H9 (cell line): ENCODE results near the gene AKR1C8. TPM values are rescaled to one million over a fixed set of nuclear protein-coding genes. Genes with fewer than 3 reads are reported as not detected.

Experiments used
- DNase-seq: peaks from one replicate; pipeline ENCODE4 v3.0.0-alpha.2; 2017
- H2AFZ ChIP-seq: one replicate; pipeline ENCODE4 v1.6.1; 2013; ENCODE audit warnings: mild to moderate bottlenecking, low read length, control low read depth, moderate library complexity
- H2AK5ac ChIP-seq: 2 replicates; pipeline ENCODE4 v1.6.1; 2013; ENCODE audit warnings: low read length, control low read depth, mixed read lengths; ENCODE audit not compliant: insufficient read length
- H2BK120ac ChIP-seq: one replicate; pipeline ENCODE4 v1.6.1; 2013; ENCODE audit warnings: low read depth, mild to moderate bottlenecking, low read length, control low read depth, inconsistent platforms; ENCODE audit not compliant: poor library complexity, severe bottlenecking
- H2BK12ac ChIP-seq: 2 replicates; pipeline ENCODE4 v1.6.1; 2013; ENCODE audit warnings: low read length, control low read depth, mixed read lengths, low read depth; ENCODE audit not compliant: insufficient read length
- H2BK15ac ChIP-seq: 2 replicates; pipeline ENCODE4 v1.6.1; 2013; ENCODE audit warnings: low read depth, low read length, control low read depth
- H2BK20ac ChIP-seq: one replicate; pipeline ENCODE4 v1.6.1; 2013; ENCODE audit warnings: low read depth, mild to moderate bottlenecking, low read length, control low read depth, inconsistent platforms; ENCODE audit not compliant: poor library complexity, severe bottlenecking
- H2BK5ac ChIP-seq: 2 replicates; pipeline ENCODE4 v1.6.1; 2013; ENCODE audit warnings: low read length, control low read depth, mixed read lengths; ENCODE audit not compliant: insufficient read length
- H3K14ac ChIP-seq: 2 replicates; pipeline ENCODE4 v1.6.1; 2013; ENCODE audit warnings: low read length, control low read depth; ENCODE audit not compliant: insufficient read depth
- H3K18ac ChIP-seq: 2 replicates; pipeline ENCODE4 v1.6.1; 2013; ENCODE audit warnings: low read depth, mild to moderate bottlenecking, mixed read lengths, low read length, control low read depth; ENCODE audit not compliant: insufficient read length
- H3K23ac ChIP-seq: 2 replicates; pipeline ENCODE4 v1.6.1; 2013; ENCODE audit warnings: low read length, control low read depth, mixed read lengths, low read depth; ENCODE audit not compliant: insufficient read length
- H3K23me2 ChIP-seq: 2 replicates; pipeline ENCODE4 v1.6.1; 2013; ENCODE audit warnings: low read depth, mild to moderate bottlenecking, mixed read lengths, low read length, control low read depth; ENCODE audit not compliant: insufficient read length, poor library complexity, severe bottlenecking
- H3K27ac ChIP-seq: 2 replicates; pipeline ENCODE4 v1.5.1; 2013; ENCODE audit warnings: low read length, control low read depth, mixed read lengths, low read depth; ENCODE audit not compliant: insufficient read length
- H3K27me3 ChIP-seq: 2 replicates; pipeline ENCODE4 v1.6.1; 2013; ENCODE audit warnings: low read length, control low read depth, inconsistent platforms; ENCODE audit not compliant: insufficient read depth
- H3K4ac ChIP-seq: 2 replicates; pipeline ENCODE4 v1.6.1; 2013; ENCODE audit warnings: low read depth, mild to moderate bottlenecking, control low read depth, inconsistent platforms, low read length, moderate library complexity
- H3K4me1 ChIP-seq: 2 replicates; pipeline ENCODE4 v1.6.1; 2013; ENCODE audit warnings: low read length, control low read depth, inconsistent platforms; ENCODE audit not compliant: insufficient read depth
- H3K4me2 ChIP-seq: 2 replicates; pipeline ENCODE4 v1.6.1; 2013; ENCODE audit warnings: low read length, control low read depth, mixed read lengths; ENCODE audit not compliant: insufficient read length, insufficient read depth
- H3K56ac ChIP-seq: 2 replicates; pipeline ENCODE4 v1.6.1; 2013; ENCODE audit warnings: low read depth, mild to moderate bottlenecking, mixed read lengths, low read length, control low read depth; ENCODE audit not compliant: insufficient read length
- H3K79me1 ChIP-seq: 2 replicates; pipeline ENCODE4 v1.6.1; 2013; ENCODE audit warnings: low read depth, mild to moderate bottlenecking, moderate library complexity, low read length, control low read depth, inconsistent platforms; ENCODE audit not compliant: insufficient read depth, poor library complexity, severe bottlenecking
- H3K79me2 ChIP-seq: 2 replicates; pipeline ENCODE4 v1.6.1; 2013; ENCODE audit warnings: low read length, control low read depth, inconsistent platforms; ENCODE audit not compliant: insufficient read depth
- H3K9ac ChIP-seq: 2 replicates; pipeline ENCODE4 v1.6.1; 2013; ENCODE audit warnings: low read length, control low read depth, mixed read lengths; ENCODE audit not compliant: insufficient read length; ENCODE audit errors: extremely low read depth
- H3K9me3 ChIP-seq: one replicate; pipeline ENCODE4 v1.6.1; 2013; ENCODE audit warnings: low read depth, low read length, inconsistent platforms; ENCODE audit not compliant: control insufficient read depth
- H3T11ph ChIP-seq: one replicate; pipeline ENCODE4 v1.6.1; 2013; ENCODE audit warnings: mild to moderate bottlenecking, low read length, control low read depth, inconsistent platforms
- H4K20me1 ChIP-seq: one replicate; pipeline ENCODE4 v1.6.1; 2013; ENCODE audit not compliant: control insufficient read depth, insufficient read length, insufficient read depth
- H4K5ac ChIP-seq: 2 replicates; pipeline ENCODE4 v1.6.1; 2013; ENCODE audit warnings: low read depth, mild to moderate bottlenecking, mixed read lengths, low read length, control low read depth; ENCODE audit not compliant: insufficient read length
- H4K8ac ChIP-seq: replicated peaks from 2 replicates; pipeline ENCODE4 v1.6.1; 2013; ENCODE audit warnings: low read length, control low read depth, mixed read lengths, low read depth; ENCODE audit not compliant: insufficient read length
- H4K91ac ChIP-seq: 2 replicates; pipeline ENCODE4 v1.6.1; 2013; ENCODE audit warnings: low read depth, mild to moderate bottlenecking, moderate library complexity, mixed read lengths, low read length, control low read depth; ENCODE audit not compliant: insufficient read length
- H3K27ac Mint-ChIP-seq, 3 experiments: 2 replicates in 2 of 3; 3 replicates in 1 of 3; pipeline ENCODE4 v1.8.0; 2020 to 2021; ENCODE audit warnings: mixed read lengths in 3 of 3, mild to moderate bottlenecking in 1 of 3, moderate library complexity in 1 of 3
- H3K27me3 Mint-ChIP-seq: 2 replicates; pipeline ENCODE4 v1.8.0; 2021; ENCODE audit warnings: low read depth, mild to moderate bottlenecking, moderate library complexity, mixed read lengths
- H3K36me3 Mint-ChIP-seq, 3 experiments: 2 replicates in 2 of 3; 3 replicates in 1 of 3; pipeline ENCODE4 v1.8.0; 2020 to 2021; ENCODE audit warnings: low read depth in 3 of 3, mixed read lengths in 3 of 3; ENCODE audit not compliant: insufficient read depth in 1 of 3
- H3K4me1 Mint-ChIP-seq, 2 experiments: 2 replicates each; pipeline ENCODE4 v1.8.0; 2020; ENCODE audit warnings: mixed read lengths in 2 of 2
- H3K4me3 Mint-ChIP-seq, 2 experiments: 2 replicates in 1 of 2; 3 replicates in 1 of 2; pipeline ENCODE4 v1.8.0; 2020 to 2021; ENCODE audit warnings: mild to moderate bottlenecking in 2 of 2, mixed read lengths in 2 of 2, moderate library complexity in 1 of 2
- H3K9me3 Mint-ChIP-seq, 2 experiments: 2 replicates in 1 of 2; 3 replicates in 1 of 2; pipeline ENCODE4 v1.8.0; 2020; ENCODE audit warnings: mild to moderate bottlenecking in 2 of 2, mixed read lengths in 2 of 2, moderate library complexity in 1 of 2
- CTCF ChIP-seq: fragments of 200-600 bp; sonication (generic); conservative IDR thresholded peaks from 3 replicates; pipeline ENCODE4 v1.8.0; 2021; ENCODE audit warnings: antibody characterized with exemption, mild to moderate bottlenecking
- WGBS: extraction: QIAGEN DNeasy Blood & Tissue Kit; methylation state at CpG from one replicate; pipeline ENCODE4 v1.1.7; 2013; ENCODE audit warnings: missing lambda C conversion rate, low lambda C conversion rate, mixed read lengths; ENCODE audit not compliant: insufficient read length; ENCODE audit errors: extremely low coverage; 5-methylcytosine and 5-hydroxymethylcytosine counted together
- total RNA-seq: library from RNA; stranded (reverse); gene quantifications from 2 replicates; pipeline ENCODE4 v1.2.1, GENCODE V29; 2021

Gene AKR1C8
- total RNA-seq, 1 experiment from 2014 or later, result not detected

- Histone ChIP-seq H3K14ac (no peak overlapping the region), H2BK12ac (no peak overlapping the region), H2BK5ac (no peak overlapping the region), H4K5ac (no peak overlapping the region), H2AFZ (no peak overlapping the region), H3K27ac (no peak overlapping the region), H3K23me2 (no peaks in the 10 kb centered on the region), H3K23ac (no peak overlapping the region), H3K9ac (no peak overlapping the region), H3K4me1 (no peaks in the 10 kb centered on the region), H2AK5ac (no peak overlapping the region), H3T11ph (no peak overlapping the region), H2BK120ac (no peak overlapping the region), H3K4ac (no peak overlapping the region), H3K18ac (no peak overlapping the region), H2BK15ac (no peak overlapping the region), H2BK20ac (no peak overlapping the region), H4K91ac (no peak overlapping the region), H3K9me3 (no peaks in the 10 kb centered on the region), H3K4me2 (no peak overlapping the region), H4K8ac (no peak overlapping the region), H3K79me1 (no peaks in the 10 kb centered on the region), H3K27me3 (no peaks in the 10 kb centered on the region), H3K56ac (no peak overlapping the region), H3K79me2 (no peaks in the 10 kb centered on the region), H4K20me1 (no peaks in the 10 kb centered on the region)
- WGBS, result no CpG with 5 or more reads among the region's 2 CpGs
- Mint-ChIP-seq H3K27ac (no peak overlapping the region), H3K4me3 (no peak overlapping the region), H3K4me1 (no peaks in the 10 kb centered on the region), H3K36me3 (peaks cover 0 to 7% (median 7%) of the 10 kb centered on the region in 3 experiments; a peak in 5 of 7 replicates), H3K9me3 (peaks cover 52 to 81% of the 10 kb centered on the region in 2 experiments), H3K27me3 (peaks cover 3% of the 10 kb centered on the region; the same call in 1 of the 2 replicates)
- DNase-seq, result no peak
- TF ChIP-seq CTCF, result no peak
These were observed 48.4 kb upstream of the AKR1C8 start for GRCh38 chr10:5233324-5233723.
